Neural progenitor cell (in vitro differentiated cells): ENCODE data around the gene ZNF622.

ENCODE experiments used
- CTCF ChIP-seq: fragments of 200-600 bp; sonication (generic); IDR thresholded peaks from 2 replicates; pipeline ENCODE4 v1.5.1; 2017; ENCODE audit warnings: antibody characterized with exemption, mild to moderate bottlenecking
- EZH2 ChIP-seq: fragments of 200-600 bp; sonication (generic); IDR thresholded peaks from 2 replicates; pipeline ENCODE4 v1.6.1; 2017; ENCODE audit warnings: antibody characterized with exemption, mild to moderate bottlenecking, moderate library complexity
- EZH2phosphoT487 ChIP-seq: fragments of 200-600 bp; sonication (generic); IDR thresholded peaks from 2 replicates; pipeline ENCODE4 v1.6.1; 2017; ENCODE audit warnings: antibody characterized with exemption

GRCh38 chr5:16485656-16486055 lies 20.1 kb upstream of the ZNF622 start:
- TF ChIP-seq CTCF (no peak), EZH2phosphoT487 (no peak), EZH2 (no peak)
